Measurements from ENCODE around the gene ESYT2. TPM values are rescaled to one million over a fixed set of nuclear protein-coding genes. Genes with fewer than 3 reads are reported as not detected.

Gene ESYT2
- total and polyA plus RNA-seq, 9 of the 15 experiments (the other 6 are each of a cell fraction or from before 2014, with no cell fraction given), result 5.8 to 86.9 (median 64.7) TPM

DNA sequence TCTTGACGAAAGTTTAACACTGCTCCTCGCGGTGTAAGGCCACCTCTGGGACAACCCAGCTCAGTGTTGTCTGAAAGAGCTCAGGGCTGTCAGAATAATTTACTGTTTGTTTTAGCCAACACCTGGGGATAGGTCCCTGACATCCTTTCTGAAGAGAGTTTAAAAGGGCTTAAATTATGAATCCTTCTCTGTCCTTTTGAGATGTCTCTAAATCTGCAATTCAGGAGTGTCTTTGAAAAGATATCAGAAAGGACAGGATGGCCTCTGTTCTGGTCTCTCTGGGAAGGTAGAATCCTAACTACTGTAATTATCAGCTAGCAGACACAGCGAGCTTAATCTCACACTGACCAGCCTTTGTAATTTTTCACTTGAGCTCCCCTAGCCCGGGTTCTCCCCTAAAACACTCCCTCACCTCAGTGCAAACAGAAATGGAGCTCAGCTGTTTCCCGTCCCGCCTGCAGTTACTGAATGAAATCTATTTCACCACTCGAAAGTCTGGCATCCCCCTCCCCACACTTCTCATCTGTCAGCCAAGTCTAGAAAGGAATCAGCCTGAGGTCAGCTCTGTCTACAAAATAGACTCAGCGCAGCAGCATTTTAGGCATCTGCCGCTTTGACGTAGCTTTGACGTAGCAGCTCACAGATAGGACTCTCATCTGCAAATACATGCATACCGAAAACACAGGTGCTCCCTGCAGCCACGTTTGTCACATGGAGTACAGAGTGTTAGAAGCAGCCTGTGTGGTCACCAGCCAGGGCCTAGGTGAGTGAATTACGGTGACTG, 31.9 kb upstream of the ESYT2 start (continued):
- TF ChIP-seq ZNF76 (CRISPR knock-in tag; IDR thresholded peaks at IDR 0.05; ENCODE audit: borderline replicate concordance), result peak; percentile 30; the same call in 1 of the 2 replicates
- no peak; the same call in 1 of the 2 replicates for TF ChIP-seq GABPB2 (CRISPR knock-in tag; conservative IDR thresholded peaks at IDR 0.05)
- TF ChIP-seq NCOR1 (IDR thresholded peaks at IDR 0.05), result peak; percentile 93
- TF ChIP-seq SNIP1 (IDR thresholded peaks at IDR 0.05; ENCODE audit: low read depth), result no peak
- TF ChIP-seq, protein P1, sequence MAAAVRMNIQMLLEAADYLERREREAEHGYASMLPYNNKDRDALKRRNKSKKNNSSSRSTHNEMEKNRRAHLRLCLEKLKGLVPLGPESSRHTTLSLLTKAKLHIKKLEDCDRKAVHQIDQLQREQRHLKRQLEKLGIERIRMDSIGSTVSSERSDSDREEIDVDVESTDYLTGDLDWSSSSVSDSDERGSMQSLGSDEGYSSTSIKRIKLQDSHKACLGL (CRISPR knock-in tag; IDR thresholded peaks at IDR 0.05; ENCODE audit: borderline replicate concordance, poor library complexity, severe bottlenecking), result no peak
- TF ChIP-seq HDGF (IDR thresholded peaks at IDR 0.05), result 0 out of 2 replicates have a peak, but pooled peaks have one; percentile 29
- TF ChIP-seq CXXC5 (CRISPR knock-in tag; IDR thresholded peaks at IDR 0.05), result peak; percentile 66
- no peak for TF ChIP-seq TCFL5 (CRISPR knock-in tag; conservative IDR thresholded peaks at IDR 0.05)
- TF ChIP-seq SP2 (IDR thresholded peaks at IDR 0.05; ENCODE audit: extremely low read depth, low read depth, low read length, poor library complexity, severe bottlenecking), result no peak
- no peak for TF ChIP-seq PCBP1 (IDR thresholded peaks at IDR 0.05; ENCODE audit: low read depth, low read length, poor library complexity, severe bottlenecking)
- TF ChIP-seq, protein P2, sequence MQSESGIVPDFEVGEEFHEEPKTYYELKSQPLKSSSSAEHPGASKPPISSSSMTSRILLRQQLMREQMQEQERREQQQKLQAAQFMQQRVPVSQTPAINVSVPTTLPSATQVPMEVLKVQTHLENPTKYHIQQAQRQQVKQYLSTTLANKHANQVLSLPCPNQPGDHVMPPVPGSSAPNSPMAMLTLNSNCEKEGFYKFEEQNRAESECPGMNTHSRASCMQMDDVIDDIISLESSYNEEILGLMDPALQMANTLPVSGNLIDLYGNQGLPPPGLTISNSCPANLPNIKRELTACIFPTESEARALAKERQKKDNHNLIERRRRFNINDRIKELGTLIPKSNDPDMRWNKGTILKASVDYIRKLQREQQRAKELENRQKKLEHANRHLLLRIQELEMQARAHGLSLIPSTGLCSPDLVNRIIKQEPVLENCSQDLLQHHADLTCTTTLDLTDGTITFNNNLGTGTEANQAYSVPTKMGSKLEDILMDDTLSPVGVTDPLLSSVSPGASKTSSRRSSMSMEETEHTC (IDR thresholded peaks at IDR 0.05), result no peak; the same call in 1 of the 2 replicates
- no peak for TF ChIP-seq ZNF24 (IDR thresholded peaks at IDR 0.05)
- no peak for TF ChIP-seq SIRT6 (IDR thresholded peaks at IDR 0.05; ENCODE audit: low read depth, low read length)
- TF ChIP-seq MCM5 (IDR thresholded peaks at IDR 0.05; ENCODE audit: low read depth), result no peak
- TF ChIP-seq MYNN (IDR thresholded peaks at IDR 0.05), result peak; percentile 22; the same call in 1 of the 2 replicates
- TF ChIP-seq MYNN (CRISPR knock-in tag; IDR thresholded peaks at IDR 0.05), result no peak
- no peak for TF ChIP-seq MCM7 (IDR thresholded peaks at IDR 0.05)
- TF ChIP-seq HNRNPL (IDR thresholded peaks at IDR 0.05; ENCODE audit: low read depth, low read length), result no peak
- peak; percentile 32; the same call in 1 of the 2 replicates for TF ChIP-seq EP400 (IDR thresholded peaks at IDR 0.05)
- TF ChIP-seq, protein P3, sequence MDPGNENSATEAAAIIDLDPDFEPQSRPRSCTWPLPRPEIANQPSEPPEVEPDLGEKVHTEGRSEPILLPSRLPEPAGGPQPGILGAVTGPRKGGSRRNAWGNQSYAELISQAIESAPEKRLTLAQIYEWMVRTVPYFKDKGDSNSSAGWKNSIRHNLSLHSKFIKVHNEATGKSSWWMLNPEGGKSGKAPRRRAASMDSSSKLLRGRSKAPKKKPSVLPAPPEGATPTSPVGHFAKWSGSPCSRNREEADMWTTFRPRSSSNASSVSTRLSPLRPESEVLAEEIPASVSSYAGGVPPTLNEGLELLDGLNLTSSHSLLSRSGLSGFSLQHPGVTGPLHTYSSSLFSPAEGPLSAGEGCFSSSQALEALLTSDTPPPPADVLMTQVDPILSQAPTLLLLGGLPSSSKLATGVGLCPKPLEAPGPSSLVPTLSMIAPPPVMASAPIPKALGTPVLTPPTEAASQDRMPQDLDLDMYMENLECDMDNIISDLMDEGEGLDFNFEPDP (CRISPR knock-in tag; IDR thresholded peaks at IDR 0.05), result no peak
- no peak for TF ChIP-seq ILF3 (IDR thresholded peaks at IDR 0.05; ENCODE audit: borderline replicate concordance)
- no peak for TF ChIP-seq COPS2 (conservative IDR thresholded peaks at IDR 0.05)
- TF ChIP-seq KDM1A (IDR thresholded peaks at IDR 0.05), result peak; percentile 61 to 73
- no peak for TF ChIP-seq ZNF830 (CRISPR knock-in tag; IDR thresholded peaks at IDR 0.05)
- no peak; the same call in 1 of the 2 replicates for TF ChIP-seq ZNF197 (CRISPR knock-in tag; IDR thresholded peaks at IDR 0.05; ENCODE audit: low read depth)
- no peak for TF ChIP-seq FUS (optimal IDR thresholded peaks at IDR 0.05; ENCODE audit: low read depth, low read length)
- no peak for TF ChIP-seq ZNF408 (CRISPR knock-in tag; IDR thresholded peaks at IDR 0.05; ENCODE audit: low read depth)

Measured in K562 (cell line).